Panc1 (cell line): ENCODE data around the gene CACTIN.

Source experiments
- CTCF ChIP-seq: fragments of 450-650 bp; IDR thresholded peaks from 2 replicates; pipeline ENCODE4 v1.5.1; 2017; ENCODE audit warnings: mild to moderate bottlenecking
- POLR2AphosphoS5 ChIP-seq: IDR thresholded peaks from 2 replicates; pipeline ENCODE4 v1.6.1; 2012; ENCODE audit warnings: mild to moderate bottlenecking, low read depth, low read length, moderate library complexity
- REST ChIP-seq, 2 experiments: IDR thresholded peaks; 2 replicates each; pipeline ENCODE4 v1.6.1; 2011 to 2012; ENCODE audit warnings: low read depth in 2 of 2, control low read depth in 1 of 2, low read length in 1 of 2, mild to moderate bottlenecking in 1 of 2, moderate library complexity in 1 of 2; ENCODE audit not compliant: insufficient read depth in 1 of 2
- SIN3A ChIP-seq: IDR thresholded peaks from 2 replicates; pipeline ENCODE4 v1.6.1; 2012; ENCODE audit warnings: low read depth, mild to moderate bottlenecking, low read length, moderate library complexity, borderline replicate concordance; ENCODE audit not compliant: insufficient read depth

DNA sequence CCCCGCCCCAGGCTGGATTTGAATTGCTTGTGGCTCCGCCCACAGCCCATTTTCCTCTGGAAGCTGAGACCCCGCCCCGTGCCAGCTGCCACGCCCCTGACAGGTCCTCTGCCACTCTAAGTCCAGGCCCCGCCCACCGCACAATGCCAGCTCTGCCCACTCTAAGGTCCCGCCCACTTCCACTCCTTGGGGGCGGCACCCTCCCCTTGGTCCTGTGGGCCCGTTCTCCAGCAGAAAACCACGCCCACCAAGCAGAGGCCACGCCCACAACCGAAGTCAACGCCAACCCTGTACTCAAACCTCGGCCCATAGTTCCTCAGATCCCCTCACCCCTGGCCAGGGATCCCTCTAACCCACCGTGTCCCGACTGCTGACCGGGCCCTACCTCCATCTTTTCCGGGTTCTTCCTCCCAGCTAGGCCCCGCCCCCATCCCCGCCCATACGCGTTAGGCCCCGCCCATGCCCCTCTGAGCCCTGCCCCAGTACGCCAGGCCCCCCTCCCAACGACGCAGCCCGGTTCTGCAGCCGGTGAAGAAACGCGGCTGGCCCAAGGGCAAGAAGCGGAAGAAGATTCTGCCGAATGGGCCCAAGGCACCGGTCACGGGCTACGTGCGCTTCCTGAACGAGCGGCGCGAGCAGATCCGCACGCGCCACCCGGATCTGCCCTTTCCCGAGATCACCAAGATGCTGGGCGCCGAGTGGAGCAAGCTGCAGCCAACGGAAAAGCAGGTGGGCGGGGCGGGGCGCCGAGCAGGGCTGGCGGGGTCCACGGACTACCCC, 52.5 kb downstream of the CACTIN start:
- TF ChIP-seq CTCF (no peak), POLR2AphosphoS5 (no peak), SIN3A (no peak), REST (IDR thresholded peaks at IDR 0.05; ENCODE audit: insufficient read depth in 1 of 2, low read depth in 2 of 2, low read length in 1 of 2) (no peak)
